ENCODE results near the gene KLHDC1.
A peak's percentile ranks its signal among the peaks of the same experiment; 100 is the strongest.
"Not testable (repeated sequence)": the region's sequence is repeated elsewhere in the genome, so short reads cannot be mapped to it uniquely, and the experiment has no call there.

The KLHDC1 gene

GRCh38 chr14:49687942-49688700 is 4.8 kb upstream of the KLHDC1 start, which contains the start of gene POLE2:
POLE2 (minus strand) TSS chr14:49688214; CDS start chr14:49688203, 11 bp downstream.
- peaks cover 23% of the 10 kb centered on the region for H3K27me3 ChIP-seq (ENCODE audit: insufficient read depth, low read length)
- peaks cover 6% of the 10 kb centered on the region; the same call in 1 of the 2 replicates for H3K36me3 ChIP-seq (ENCODE audit: insufficient read depth, low read depth, low read length)
- H3K4me3 ChIP-seq (ENCODE audit: low read length), result peak within 1 kb of the TSS; percentile 82
- peak within 1 kb of the TSS; percentile 92 for H3K9ac ChIP-seq (ENCODE audit: low read depth, low read length)
- H3K27ac ChIP-seq (ENCODE audit: low read length), result peak within 1 kb of the TSS; percentile 72
- H3K9me3 ChIP-seq (ENCODE audit: insufficient read depth, low read depth, low read length), result no peaks in the 10 kb centered on the region
- H3K4me1 ChIP-seq (ENCODE audit: insufficient read depth, low read length), result peaks cover 6% of the 10 kb centered on the region; the same call in 1 of the 2 replicates

DNA sequence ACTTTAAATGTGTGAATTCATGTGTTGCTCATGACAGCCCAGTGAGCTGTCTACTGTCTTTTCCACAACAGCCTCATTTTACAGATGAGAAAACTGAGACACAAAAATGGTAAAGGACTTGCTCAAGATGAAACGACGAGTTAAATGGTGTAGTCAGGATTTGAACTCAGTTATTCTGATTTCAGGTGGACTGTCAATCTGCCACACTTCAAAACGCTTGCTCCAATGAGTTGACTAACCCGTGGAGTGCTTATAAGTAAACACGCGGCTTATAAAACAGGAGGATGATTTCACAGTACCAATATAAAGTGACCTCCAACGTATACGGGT is 4.3 kb upstream of the KLHDC1 start:
- Histone ChIP-seq H3K4me3 (ENCODE audit: low read length) (peak overlapping the region; percentile 82), H3K9ac (ENCODE audit: low read depth, low read length) (peak overlapping the region; percentile 92), H3K27ac (ENCODE audit: low read length) (peak overlapping the region; percentile 72), H3K4me1 (ENCODE audit: insufficient read depth, low read length) (peaks cover 6% of the 10 kb centered on the region; the same call in 1 of the 2 replicates), H3K36me3 (ENCODE audit: insufficient read depth, low read depth, low read length) (peaks cover under 1% of the 10 kb centered on the region; the same call in 1 of the 2 replicates), H3K9me3 (ENCODE audit: insufficient read depth, low read depth, low read length) (no peaks in the 10 kb centered on the region), H3K27me3 (ENCODE audit: insufficient read depth, low read length) (peaks cover 28% of the 10 kb centered on the region)

- no peak overlapping the region for H3K9ac ChIP-seq (ENCODE audit: low read depth, low read length)
- no peak overlapping the region; the same call in 1 of the 2 replicates for H3K4me3 ChIP-seq (ENCODE audit: low read length)
- H3K27ac ChIP-seq (ENCODE audit: low read length), result no peak overlapping the region
- no peaks in the 10 kb centered on the region for H3K9me3 ChIP-seq (ENCODE audit: insufficient read depth, low read depth, low read length)
- H3K27me3 ChIP-seq (ENCODE audit: insufficient read depth, low read length), result peaks cover 35% of the 10 kb centered on the region
- H3K4me1 ChIP-seq (ENCODE audit: insufficient read depth, low read length), result peaks cover 6% of the 10 kb centered on the region; the same call in 1 of the 2 replicates
- no peaks in the 10 kb centered on the region for H3K36me3 ChIP-seq (ENCODE audit: insufficient read depth, low read depth, low read length)
These were observed 1.9 kb upstream of the KLHDC1 start for GRCh38 chr14:49691031-49691430.

DNA sequence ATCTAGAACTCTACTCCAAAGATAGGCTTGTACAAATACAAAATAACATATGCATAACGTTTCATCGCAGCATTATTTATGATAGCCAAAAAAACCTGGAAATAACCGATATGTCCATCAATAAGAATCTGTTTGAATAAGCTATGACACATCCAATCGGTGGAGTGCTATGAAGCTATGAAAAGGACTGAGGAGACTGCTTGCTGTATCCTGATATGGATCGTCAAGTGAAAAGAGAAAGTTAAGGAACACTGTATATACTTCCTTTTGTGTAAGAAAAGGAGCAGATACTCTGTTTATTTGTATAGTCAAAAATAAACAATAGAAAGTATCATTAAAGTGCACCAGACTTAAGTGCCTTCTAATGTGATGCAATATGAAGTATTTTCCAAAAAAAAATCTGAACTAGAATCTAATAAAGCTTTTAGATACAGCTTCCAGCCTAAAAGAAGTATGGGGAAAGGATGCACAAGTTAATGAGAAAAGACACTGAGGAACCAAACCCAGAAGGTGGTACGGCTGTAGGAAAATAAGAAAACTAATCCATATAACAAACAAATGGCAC is 645 bp upstream of the KLHDC1 start:
- Histone ChIP-seq H3K4me3 (ENCODE audit: low read length) (peak overlapping the region; percentile 81), H3K4me1 (ENCODE audit: insufficient read depth, low read length) (peaks cover 6% of the 10 kb centered on the region; the same call in 1 of the 2 replicates), H3K27ac (ENCODE audit: low read length) (no peak overlapping the region), H3K27me3 (ENCODE audit: insufficient read depth, low read length) (peaks cover 35% of the 10 kb centered on the region), H3K9me3 (ENCODE audit: insufficient read depth, low read depth, low read length) (no peaks in the 10 kb centered on the region), H3K36me3 (ENCODE audit: insufficient read depth, low read depth, low read length) (no peaks in the 10 kb centered on the region), H3K9ac (ENCODE audit: low read depth, low read length) (peak overlapping the region; percentile 78; the same call in 1 of the 2 replicates)

DNA sequence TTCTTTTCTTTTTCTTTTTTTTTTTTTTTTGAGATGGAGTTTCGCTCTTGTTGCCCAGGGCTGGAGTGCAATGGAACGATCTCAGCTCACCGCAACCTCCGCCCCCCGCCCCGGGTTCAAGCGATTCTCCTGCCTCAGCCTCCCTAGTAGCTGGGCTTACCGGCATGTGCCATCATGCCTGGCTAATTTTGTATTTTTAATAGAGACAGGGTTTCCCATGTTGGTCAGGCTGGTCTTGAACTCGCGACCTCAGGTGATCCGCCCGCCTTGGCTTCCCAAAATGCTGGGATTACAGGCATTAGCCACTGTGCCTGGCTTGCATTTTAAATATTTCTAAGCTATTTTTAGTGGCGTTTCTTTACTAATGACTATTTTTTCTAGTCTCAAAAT is 810 bp downstream of the KLHDC1 start:
- H3K27ac ChIP-seq (ENCODE audit: low read length), result not testable (repeated sequence)

GRCh38 chr14:49702725-49703124 is 9.8 kb downstream of the KLHDC1 start:
- Histone ChIP-seq H3K4me3 (ENCODE audit: low read length) (no peak overlapping the region), H3K27me3 (ENCODE audit: insufficient read depth, low read length) (no peaks in the 10 kb centered on the region), H3K36me3 (ENCODE audit: insufficient read depth, low read depth, low read length) (no peaks in the 10 kb centered on the region), H3K9ac (ENCODE audit: low read depth, low read length) (no peak overlapping the region), H3K4me1 (ENCODE audit: insufficient read depth, low read length) (no peaks in the 10 kb centered on the region), H3K9me3 (ENCODE audit: insufficient read depth, low read depth, low read length) (no peaks in the 10 kb centered on the region), H3K27ac (ENCODE audit: low read length) (no peak overlapping the region)

More for the DNA sequence above, 810 bp downstream of the KLHDC1 start:
- not testable (repeated sequence) for H3K36me3 ChIP-seq (ENCODE audit: insufficient read depth, low read depth, low read length); H3K4me1 ChIP-seq (ENCODE audit: insufficient read depth, low read length); H3K9me3 ChIP-seq (ENCODE audit: insufficient read depth, low read depth, low read length); H3K9ac ChIP-seq (ENCODE audit: low read depth, low read length)
- Histone ChIP-seq H3K4me3 (ENCODE audit: low read length) (peak overlapping the region; percentile 81), H3K27me3 (ENCODE audit: insufficient read depth, low read length) (peaks cover 35% of the 10 kb centered on the region)

- H3K4me1 ChIP-seq (ENCODE audit: insufficient read depth, low read length), result no peaks in the 10 kb centered on the region
- no peak overlapping the region for H3K27ac ChIP-seq (ENCODE audit: low read length)
- H3K27me3 ChIP-seq (ENCODE audit: insufficient read depth, low read length), result no peaks in the 10 kb centered on the region
- no peak overlapping the region for H3K9ac ChIP-seq (ENCODE audit: low read depth, low read length)
- no peaks in the 10 kb centered on the region for H3K9me3 ChIP-seq (ENCODE audit: insufficient read depth, low read depth, low read length)
- H3K4me3 ChIP-seq (ENCODE audit: low read length), result no peak overlapping the region
- no peaks in the 10 kb centered on the region for H3K36me3 ChIP-seq (ENCODE audit: insufficient read depth, low read depth, low read length)
These were observed 11.0 kb downstream of the KLHDC1 start for GRCh38 chr14:49703965-49704364.

- not testable (repeated sequence) for H3K9me3 ChIP-seq (ENCODE audit: insufficient read depth, low read depth, low read length); H3K9ac ChIP-seq (ENCODE audit: low read depth, low read length); H3K27ac ChIP-seq (ENCODE audit: low read length); H3K27me3 ChIP-seq (ENCODE audit: insufficient read depth, low read length); H3K36me3 ChIP-seq (ENCODE audit: insufficient read depth, low read depth, low read length); H3K4me3 ChIP-seq (ENCODE audit: low read length); H3K4me1 ChIP-seq (ENCODE audit: insufficient read depth, low read length)
These were observed 11.6 kb downstream of the KLHDC1 start for GRCh38 chr14:49704471-49704870.

DNA sequence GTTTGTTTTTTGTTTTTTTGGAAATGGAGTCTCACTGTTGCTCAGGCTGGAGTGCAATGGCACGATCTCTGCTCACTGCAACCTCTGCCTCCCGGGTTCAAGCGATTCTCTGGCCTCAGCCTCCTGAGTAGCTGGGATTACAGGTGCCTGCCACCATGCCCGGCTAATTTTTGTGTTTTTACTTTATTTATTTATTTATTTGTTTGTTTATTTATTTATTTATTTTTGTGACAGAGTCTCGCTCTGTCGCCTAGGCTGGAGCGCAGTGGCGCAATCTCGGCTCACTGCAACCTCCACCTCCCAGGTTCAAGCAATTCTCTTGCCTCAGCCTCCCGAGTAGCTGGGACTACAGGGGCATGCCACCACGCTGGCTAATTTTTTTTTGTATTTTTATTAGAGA is 18.1 kb downstream of the KLHDC1 start:
- not testable (repeated sequence) for H3K4me1 ChIP-seq (ENCODE audit: insufficient read depth, low read length); H3K36me3 ChIP-seq (ENCODE audit: insufficient read depth, low read depth, low read length); H3K27me3 ChIP-seq (ENCODE audit: insufficient read depth, low read length); H3K27ac ChIP-seq (ENCODE audit: low read length); H3K4me3 ChIP-seq (ENCODE audit: low read length); H3K9ac ChIP-seq (ENCODE audit: low read depth, low read length); H3K9me3 ChIP-seq (ENCODE audit: insufficient read depth, low read depth, low read length)

DNA sequence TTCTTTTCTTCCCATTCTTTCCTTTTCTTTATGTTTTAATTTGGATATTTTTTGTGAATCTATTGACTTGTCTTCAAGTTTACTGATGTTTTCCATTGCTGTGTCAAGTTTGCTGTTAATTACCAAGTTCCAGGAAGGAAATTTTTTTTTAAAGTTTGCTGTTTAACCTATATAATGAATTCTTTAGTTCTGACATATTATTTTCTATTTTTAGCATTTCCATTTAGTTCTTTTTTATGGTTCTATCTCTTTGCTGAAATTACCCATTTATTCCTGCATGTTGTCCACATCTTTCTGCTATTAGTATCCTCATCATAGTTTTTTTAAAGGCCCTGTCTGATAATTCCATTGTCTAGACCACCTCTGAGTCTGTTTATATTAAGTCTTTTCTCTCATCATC is 27.8 kb downstream of the KLHDC1 start:
- no peaks in the 10 kb centered on the region for H3K36me3 ChIP-seq (ENCODE audit: insufficient read depth, low read depth, low read length)
- H3K27me3 ChIP-seq (ENCODE audit: insufficient read depth, low read length), result no peaks in the 10 kb centered on the region
- H3K4me3 ChIP-seq (ENCODE audit: low read length), result no peak overlapping the region
- H3K9me3 ChIP-seq (ENCODE audit: insufficient read depth, low read depth, low read length), result no peaks in the 10 kb centered on the region
- H3K4me1 ChIP-seq (ENCODE audit: insufficient read depth, low read length), result no peaks in the 10 kb centered on the region
- no peak overlapping the region for H3K9ac ChIP-seq (ENCODE audit: low read depth, low read length)
- no peak overlapping the region for H3K27ac ChIP-seq (ENCODE audit: low read length)

GRCh38 chr14:49721733-49722435 is 29.0 kb downstream of the KLHDC1 start:
- H3K4me1 ChIP-seq (ENCODE audit: insufficient read depth, low read length); H3K4me3 ChIP-seq (ENCODE audit: low read length); H3K27me3 ChIP-seq (ENCODE audit: insufficient read depth, low read length); H3K9me3 ChIP-seq (ENCODE audit: insufficient read depth, low read depth, low read length); H3K36me3 ChIP-seq (ENCODE audit: insufficient read depth, low read depth, low read length); H3K9ac ChIP-seq (ENCODE audit: low read depth, low read length); H3K27ac ChIP-seq (ENCODE audit: low read length): not testable (repeated sequence)

GRCh38 chr14:49727171-49727570 is 34.3 kb downstream of the KLHDC1 start:
- H3K27ac ChIP-seq (ENCODE audit: low read length), result no peak overlapping the region

More at GRCh38 chr14:49727171-49727570, 34.3 kb downstream of the KLHDC1 start:
- H3K27me3 ChIP-seq (ENCODE audit: insufficient read depth, low read length), result no peaks in the 10 kb centered on the region
- no peaks in the 10 kb centered on the region for H3K36me3 ChIP-seq (ENCODE audit: insufficient read depth, low read depth, low read length)
- no peaks in the 10 kb centered on the region for H3K9me3 ChIP-seq (ENCODE audit: insufficient read depth, low read depth, low read length)
- H3K4me1 ChIP-seq (ENCODE audit: insufficient read depth, low read length), result no peaks in the 10 kb centered on the region
- H3K9ac ChIP-seq (ENCODE audit: low read depth, low read length), result no peak overlapping the region
- H3K4me3 ChIP-seq (ENCODE audit: low read length), result no peak overlapping the region
